Right lobe of liver (tissue), 6 donors: ENCODE results near the gene AKT1S1. TPM values are rescaled to one million over a fixed set of nuclear protein-coding genes. Genes with fewer than 3 reads are reported as not detected.

Experiments used
- ATAC-seq, 4 donors: fragments of 200-7000 bp; cut with Tn5 transposase; one replicate each; pipeline ENCODE4 v1.9.1; 2020; ENCODE audit warnings: mild to moderate bottlenecking in 4 of 4, moderate library complexity in 4 of 4
- DNase-seq, 3 donors: peaks; one replicate each; pipeline ENCODE4 v3.0.0-alpha.2; 2020
- H3K27ac ChIP-seq, 3 donors: fragments of 200-600 bp; one replicate each; pipeline ENCODE4 v1.8.0; 2022
- H3K27me3 ChIP-seq, 2 donors: fragments of 200-600 bp; one replicate each; pipeline ENCODE4 v1.8.0; 2022
- H3K36me3 ChIP-seq, 4 donors: fragments of 200-600 bp; sonication (generic) in 1 of 4; one replicate each; pipeline versions ENCODE4 v1.5.1 to v1.8.0; 2017 to 2022; ENCODE audit warnings: control low read depth in 1 of 4
- H3K4me1 ChIP-seq, 4 donors: fragments of 200-600 bp; sonication (generic) in 1 of 4; one replicate each; pipeline versions ENCODE4 v1.5.1 to v1.8.0; 2017 to 2022; ENCODE audit warnings: control low read depth in 1 of 4
- H3K4me3 ChIP-seq, 3 donors: fragments of 200-600 bp; one replicate each; pipeline ENCODE4 v1.8.0; 2022
- H3K9me3 ChIP-seq, 4 donors: fragments of 200-600 bp; sonication (generic) in 1 of 4; one replicate each; pipeline versions ENCODE4 v1.5.1 to v1.8.0; 2017 to 2022; ENCODE audit warnings: control low read depth in 1 of 4
- POLR2A ChIP-seq: fragments of 450-650 bp; IDR thresholded peaks from one replicate; pipeline ENCODE4 v1.6.1; 2017; ENCODE audit warnings: antibody characterized with exemption, mild to moderate bottlenecking
- WGBS: methylation state at CpG from one replicate; pipeline ENCODE4 v1.1.6; 2018; ENCODE audit warnings: low coverage, low lambda C conversion rate; ENCODE audit not compliant: insufficient coverage; ENCODE audit errors: missing lambda C conversion rate; 5-methylcytosine and 5-hydroxymethylcytosine counted together
- intact Hi-C, 2 donors: fragments of 100-400 bp; cut with DNase I; formaldehyde crosslinking; loops; one replicate each; pipeline versions ENCODE4 v1.11.2 to v1.14.1; 2022
- total RNA-seq, 6 experiments: library from RNA; depleted of rRNA in 2 of 6; stranded (reverse); fragments of >200 nt in 2 of 6; fragmentation: NEBNext Ultra II Directional in 3 of 6; extraction: Animal tissue kit (Norgen Biotek cat#: 25700) in 3 of 6; gene quantifications; one replicate each; pipeline versions ENCODE4 v1.1.0 to v1.2.4, GENCODE V29; 2016 to 2023
- TF ChIP-seq, protein P1 (sequence below), 4 donors: fragments of 200-600 bp in 3 of 4; fragments of 450-650 bp in 1 of 4; IDR thresholded peaks; one replicate each; pipeline versions ENCODE4 v1.5.1 to v1.8.0; 2016 to 2022; ENCODE audit warnings: antibody characterized with exemption in 4 of 4, mild to moderate bottlenecking in 2 of 4
- donor health status: DM: no; HTN: yes; CAD: no.
- donor health status: DM: no; HTN: no; CAD: no.
- donor health status: DM: no; HTN: no; CAD: no.
- donor health status: DM: no; HTN: yes; CAD: no.
- donor health status: DM: no; HTN: yes; CAD: no.

Gene AKT1S1
- total RNA-seq, 6 experiments from 2014 or later: 18.2 to 27.0 (median 22.4) TPM

DNA sequence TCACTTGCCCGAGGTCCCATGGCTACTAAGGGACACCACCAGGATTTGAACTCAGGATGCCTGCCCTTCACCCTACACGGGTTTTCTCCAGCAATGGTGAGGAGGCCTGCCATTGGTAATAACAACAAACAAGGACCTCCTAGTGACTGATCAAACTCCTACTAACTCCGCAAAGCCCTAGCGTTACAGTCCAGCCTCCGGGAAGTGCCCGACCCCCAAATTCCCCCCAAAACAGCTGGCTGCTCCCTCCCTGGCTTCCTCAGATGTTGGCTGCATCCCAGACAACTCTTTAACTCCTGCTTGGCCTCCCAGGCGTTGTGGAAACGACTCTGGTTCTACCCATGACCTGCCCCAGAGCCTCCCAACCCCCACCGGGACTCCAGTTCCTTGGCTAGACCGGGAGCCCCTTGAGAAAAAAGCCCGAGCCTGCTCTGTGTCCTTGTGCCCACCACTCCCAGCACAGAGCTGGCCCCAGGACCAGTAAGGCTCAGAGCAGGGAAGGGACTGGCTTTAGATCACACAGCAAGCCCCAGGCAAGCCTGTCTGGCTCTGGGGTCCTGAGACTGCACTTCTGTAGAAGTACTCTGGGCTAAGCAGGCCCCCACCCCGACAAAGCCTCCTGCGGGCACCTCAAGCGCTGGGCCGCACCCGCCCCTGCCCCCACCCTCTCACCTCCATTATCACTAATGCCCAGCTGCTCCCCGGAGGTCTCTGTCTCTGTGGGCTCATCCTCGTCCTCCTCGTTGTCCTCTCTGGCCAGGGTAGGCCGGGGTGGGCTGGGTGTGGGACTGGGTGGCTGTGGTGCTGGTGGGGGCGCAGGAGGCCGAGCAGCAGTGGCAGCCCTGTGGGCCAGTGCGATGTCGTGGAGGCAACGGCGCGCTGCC is 4.7 kb downstream of the AKT1S1 start:
- Histone ChIP-seq H3K4me1 (peaks cover 0 to 24% (median 14%) of the 10 kb centered on the region in 4 donors), H3K27me3 (no peaks in the 10 kb centered on the region), H3K36me3 (no peaks in the 10 kb centered on the region), H3K27ac (no peak overlapping the region), H3K4me3 (no peak overlapping the region), H3K9me3 (no peaks in the 10 kb centered on the region)
- DNase-seq: no peak
- ATAC-seq: no peak
- WGBS: 90% methylated on average over 9 of the region's 27 CpGs
- no peak for TF ChIP-seq POLR2A
- TF ChIP-seq, protein P1, sequence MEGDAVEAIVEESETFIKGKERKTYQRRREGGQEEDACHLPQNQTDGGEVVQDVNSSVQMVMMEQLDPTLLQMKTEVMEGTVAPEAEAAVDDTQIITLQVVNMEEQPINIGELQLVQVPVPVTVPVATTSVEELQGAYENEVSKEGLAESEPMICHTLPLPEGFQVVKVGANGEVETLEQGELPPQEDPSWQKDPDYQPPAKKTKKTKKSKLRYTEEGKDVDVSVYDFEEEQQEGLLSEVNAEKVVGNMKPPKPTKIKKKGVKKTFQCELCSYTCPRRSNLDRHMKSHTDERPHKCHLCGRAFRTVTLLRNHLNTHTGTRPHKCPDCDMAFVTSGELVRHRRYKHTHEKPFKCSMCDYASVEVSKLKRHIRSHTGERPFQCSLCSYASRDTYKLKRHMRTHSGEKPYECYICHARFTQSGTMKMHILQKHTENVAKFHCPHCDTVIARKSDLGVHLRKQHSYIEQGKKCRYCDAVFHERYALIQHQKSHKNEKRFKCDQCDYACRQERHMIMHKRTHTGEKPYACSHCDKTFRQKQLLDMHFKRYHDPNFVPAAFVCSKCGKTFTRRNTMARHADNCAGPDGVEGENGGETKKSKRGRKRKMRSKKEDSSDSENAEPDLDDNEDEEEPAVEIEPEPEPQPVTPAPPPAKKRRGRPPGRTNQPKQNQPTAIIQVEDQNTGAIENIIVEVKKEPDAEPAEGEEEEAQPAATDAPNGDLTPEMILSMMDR (IDR thresholded peaks at IDR 0.05): no peak
- intact Hi-C loops: no loop called here

- Histone ChIP-seq H3K4me3 (no peak overlapping the region), H3K27me3 (no peaks in the 10 kb centered on the region), H3K27ac (no peak overlapping the region), H3K36me3 (no peaks in the 10 kb centered on the region), H3K4me1 (peaks cover under 1 to 28% (median 15%) of the 10 kb centered on the region in 4 donors), H3K9me3 (no peaks in the 10 kb centered on the region)
- DNase-seq (peak in 2 of 3 donors; percentile 26 to 51), ATAC-seq (no peak)
- WGBS: no CpG with 5 or more reads among the region's 17 CpGs
- TF ChIP-seq, protein P1 (IDR thresholded peaks at IDR 0.05): no peak
- TF ChIP-seq POLR2A: no peak
- intact Hi-C loops: no loop called here
Measured at GRCh38 chr19:49871349-49871985, 5.7 kb downstream of the AKT1S1 start.

DNA sequence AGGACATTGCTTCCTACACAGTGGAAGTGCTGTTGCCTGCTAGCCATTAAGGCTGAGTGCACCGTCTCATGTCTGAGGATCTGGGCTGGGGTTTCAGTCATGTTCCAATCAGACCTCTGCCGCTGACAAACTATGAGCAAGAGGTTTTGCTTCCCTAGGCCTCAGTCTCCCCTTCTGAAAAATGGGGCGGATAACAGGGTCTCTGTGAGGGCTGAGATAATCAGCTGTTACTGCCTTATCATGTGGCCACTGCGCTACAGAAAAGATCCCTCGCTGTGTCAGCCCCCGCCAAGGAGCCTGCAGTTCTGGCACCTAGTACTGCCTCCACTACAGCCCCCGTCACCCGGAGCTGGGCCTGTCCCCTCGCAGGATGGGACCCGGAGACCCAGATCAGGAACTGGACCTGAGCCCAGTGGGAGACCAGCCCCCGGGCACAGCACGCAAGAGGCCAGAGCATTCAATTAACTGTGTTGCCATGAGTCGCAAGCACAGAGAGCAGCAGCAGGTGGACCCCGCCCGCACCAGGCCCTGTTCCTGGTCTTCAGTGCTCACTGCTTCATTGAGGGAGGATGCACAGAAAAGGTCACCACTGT is 6.8 kb downstream of the AKT1S1 start:
- Histone ChIP-seq H3K27me3 (no peaks in the 10 kb centered on the region), H3K36me3 (no peaks in the 10 kb centered on the region), H3K4me1 (peaks cover 4 to 34% (median 20%) of the 10 kb centered on the region in 4 donors), H3K4me3 (peak overlapping the region; percentile 48 to 72 (median 65)), H3K27ac (peak overlapping the region; percentile 64 to 87 (median 67)), H3K9me3 (no peaks in the 10 kb centered on the region)
- TF ChIP-seq, protein P1 (IDR thresholded peaks at IDR 0.05): no peak
- TF ChIP-seq POLR2A: no peak
- intact Hi-C loops: no loop called here
- WGBS: 65% methylated on average over 2 of the region's 15 CpGs
- DNase-seq: peak in 2 of 3 donors; percentile 57 to 62
- no peak for ATAC-seq

GRCh38 chr19:49869484-49870308 is 7.5 kb downstream of the AKT1S1 start:
- intact Hi-C loops: no loop called here
- ATAC-seq: peak; percentile 61 to 81 (median 79)

More at GRCh38 chr19:49869484-49870308, 7.5 kb downstream of the AKT1S1 start:
- peaks cover 4 to 36% (median 17%) of the 10 kb centered on the region in 4 donors for H3K4me1 ChIP-seq
- no peaks in the 10 kb centered on the region for H3K9me3 ChIP-seq
- DNase-seq: peak; percentile 95 to 97 (median 96)
- 0% methylated on average over 30 of the region's 67 CpGs for whole genome bisulfite sequencing
- H3K4me3 ChIP-seq: peak overlapping the region; percentile 48 to 72 (median 65)
- peak; percentile 72 for TF ChIP-seq POLR2A
- TF ChIP-seq, protein P1 (IDR thresholded peaks at IDR 0.05): peak in 2 of 4 donors; percentile 22 to 24
- H3K27me3 ChIP-seq: no peaks in the 10 kb centered on the region
- peak overlapping the region; percentile 64 to 87 (median 69) for H3K27ac ChIP-seq
- H3K36me3 ChIP-seq: peaks cover 0 to 3% (median 0%) of the 10 kb centered on the region in 4 donors
